GM10266 (cell line): ENCODE data around the gene SCGB1C1.

Source experiments
- DNase-seq: peaks from one replicate; pipeline ENCODE4 v3.0.0; 2012; ENCODE audit errors: extremely low spot score
- TF ChIP-seq, protein P1 (sequence below): IDR thresholded peaks from 2 replicates; pipeline ENCODE4 v1.5.1; 2012; ENCODE audit warnings: mild to moderate bottlenecking, low read depth; ENCODE audit not compliant: control insufficient read depth, insufficient read depth; ENCODE audit errors: missing control alignments

The SCGB1C1 gene

DNA sequence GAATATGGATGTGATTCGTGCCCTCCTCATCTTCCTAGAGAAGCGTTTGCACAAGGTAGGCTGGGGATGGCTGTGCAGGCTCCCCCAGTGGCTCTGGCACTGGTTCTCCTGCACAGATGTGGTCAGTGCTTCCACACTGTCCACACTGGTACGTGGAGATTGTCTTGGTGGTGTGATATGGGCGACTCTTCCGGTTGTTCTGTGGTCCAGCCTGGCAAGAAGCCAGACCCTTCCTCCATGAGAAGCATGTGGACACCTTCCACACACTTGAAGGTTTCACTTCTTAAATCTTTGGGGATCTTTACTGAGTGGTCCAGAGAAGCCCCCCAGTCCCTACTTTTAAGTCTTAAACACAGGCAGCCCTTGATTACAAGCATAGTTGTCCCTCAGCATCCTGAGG, 18.4 kb downstream of the SCGB1C1 start:
- TF ChIP-seq, protein P1, sequence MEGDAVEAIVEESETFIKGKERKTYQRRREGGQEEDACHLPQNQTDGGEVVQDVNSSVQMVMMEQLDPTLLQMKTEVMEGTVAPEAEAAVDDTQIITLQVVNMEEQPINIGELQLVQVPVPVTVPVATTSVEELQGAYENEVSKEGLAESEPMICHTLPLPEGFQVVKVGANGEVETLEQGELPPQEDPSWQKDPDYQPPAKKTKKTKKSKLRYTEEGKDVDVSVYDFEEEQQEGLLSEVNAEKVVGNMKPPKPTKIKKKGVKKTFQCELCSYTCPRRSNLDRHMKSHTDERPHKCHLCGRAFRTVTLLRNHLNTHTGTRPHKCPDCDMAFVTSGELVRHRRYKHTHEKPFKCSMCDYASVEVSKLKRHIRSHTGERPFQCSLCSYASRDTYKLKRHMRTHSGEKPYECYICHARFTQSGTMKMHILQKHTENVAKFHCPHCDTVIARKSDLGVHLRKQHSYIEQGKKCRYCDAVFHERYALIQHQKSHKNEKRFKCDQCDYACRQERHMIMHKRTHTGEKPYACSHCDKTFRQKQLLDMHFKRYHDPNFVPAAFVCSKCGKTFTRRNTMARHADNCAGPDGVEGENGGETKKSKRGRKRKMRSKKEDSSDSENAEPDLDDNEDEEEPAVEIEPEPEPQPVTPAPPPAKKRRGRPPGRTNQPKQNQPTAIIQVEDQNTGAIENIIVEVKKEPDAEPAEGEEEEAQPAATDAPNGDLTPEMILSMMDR = no peak
- DNase-seq = no peak

DNA sequence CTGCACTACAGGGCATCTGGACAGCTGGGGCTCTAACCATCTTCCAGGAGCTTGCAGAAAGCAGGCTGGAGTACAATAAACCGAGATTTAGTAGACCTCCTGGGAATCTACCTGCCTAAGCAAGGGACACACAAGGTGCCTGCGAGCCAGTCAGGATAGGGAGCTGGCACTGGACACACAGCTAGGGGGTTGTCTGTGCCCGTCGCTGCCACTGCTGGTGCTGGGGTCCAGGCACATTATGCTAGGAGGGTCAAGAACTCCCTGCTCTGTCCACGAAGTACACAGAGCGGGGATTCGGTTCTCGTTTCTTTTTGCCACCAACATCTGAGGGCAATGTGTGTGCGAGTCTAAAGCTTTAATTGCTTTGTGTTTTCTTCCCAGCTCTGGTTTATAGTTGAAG, 18.9 kb downstream of the SCGB1C1 start:
- no peak for DNase-seq
- TF ChIP-seq, protein P1 = no peak

DNA sequence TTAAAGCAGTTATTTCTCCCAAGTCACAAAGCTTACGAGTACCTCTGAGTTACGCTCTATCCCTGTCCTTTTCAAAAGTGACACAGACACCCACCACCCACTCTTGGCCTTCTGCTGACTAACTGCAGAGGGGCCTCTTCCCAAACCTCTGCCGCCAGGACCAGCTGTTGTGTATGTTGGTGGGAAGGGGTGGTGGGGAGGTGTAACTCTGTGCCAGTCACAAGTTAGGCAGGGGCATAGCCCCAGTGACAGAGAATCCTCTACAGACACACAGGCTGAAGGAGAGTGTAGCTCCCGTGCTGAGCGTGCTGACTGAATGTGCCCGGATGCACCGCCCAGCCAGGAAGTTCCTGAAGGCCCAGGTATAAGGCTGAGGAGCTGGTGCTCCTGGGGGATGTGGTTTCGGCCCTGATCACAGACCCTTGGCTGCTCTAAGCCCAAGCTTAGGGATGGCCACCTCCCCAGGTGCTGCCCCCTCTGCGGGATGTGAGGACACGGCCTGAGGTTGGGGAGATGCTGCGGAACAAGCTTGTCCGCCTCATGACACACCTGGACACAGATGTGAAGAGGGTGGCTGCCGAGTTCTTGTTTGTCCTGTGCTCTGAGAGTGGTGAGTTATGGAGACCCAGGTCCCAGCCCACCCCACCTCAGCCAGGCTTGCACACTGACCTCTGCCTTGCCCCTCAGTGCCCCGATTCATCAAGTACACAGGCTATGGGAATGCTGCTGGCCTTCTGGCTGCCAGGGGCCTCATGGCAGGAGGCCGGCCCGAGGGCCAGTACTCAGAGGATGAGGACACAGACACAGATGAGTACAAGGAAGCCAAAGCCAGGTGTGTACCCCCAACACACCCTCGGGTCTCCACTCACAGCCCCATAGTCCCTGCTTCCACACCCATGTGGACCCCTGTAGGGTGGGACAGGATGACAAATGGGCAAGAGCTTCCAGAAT, 19.5 kb downstream of the SCGB1C1 start:
- TF ChIP-seq, protein P1 = no peak
- no peak for DNase-seq

DNA sequence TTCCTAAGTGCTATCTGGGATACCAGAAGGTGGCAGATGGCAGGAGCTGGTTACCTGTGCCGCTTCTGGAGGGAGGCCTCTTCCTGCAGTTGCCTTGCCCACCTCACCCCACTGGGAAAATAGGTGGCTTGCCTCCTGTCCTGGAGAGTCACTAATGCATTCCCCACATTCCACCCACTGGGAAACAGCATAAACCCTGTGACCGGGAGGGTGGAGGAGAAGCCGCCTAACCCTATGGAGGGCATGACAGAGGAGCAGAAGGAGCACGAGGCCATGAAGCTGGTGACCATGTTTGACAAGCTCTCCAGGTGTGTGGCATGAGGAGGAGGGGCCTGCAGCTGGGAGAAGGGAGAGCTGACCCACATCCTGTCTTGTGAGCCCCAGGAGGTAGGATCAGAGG, 20.2 kb downstream of the SCGB1C1 start:
- TF ChIP-seq, protein P1 = no peak
- DNase-seq = no peak

DNA sequence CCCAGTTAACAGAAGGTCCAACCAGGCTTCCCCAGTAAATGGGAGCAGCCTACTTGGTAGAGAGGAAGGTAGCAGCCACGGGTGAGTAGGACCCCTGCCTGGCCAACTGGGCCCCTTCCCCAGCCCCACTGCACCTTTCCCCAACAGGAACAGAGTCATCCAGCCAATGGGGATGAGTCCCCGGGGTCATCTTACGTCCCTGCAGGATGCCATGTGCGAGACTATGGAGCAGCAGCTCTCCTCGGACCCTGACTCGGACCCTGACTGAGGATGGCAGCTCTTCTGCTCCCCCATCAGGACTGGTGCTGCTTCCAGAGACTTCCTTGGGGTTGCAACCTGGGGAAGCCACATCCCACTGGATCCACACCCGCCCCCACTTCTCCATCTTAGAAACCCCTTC, 21.2 kb downstream of the SCGB1C1 start:
- no peak for DNase-seq
- TF ChIP-seq, protein P1 = no peak

DNA sequence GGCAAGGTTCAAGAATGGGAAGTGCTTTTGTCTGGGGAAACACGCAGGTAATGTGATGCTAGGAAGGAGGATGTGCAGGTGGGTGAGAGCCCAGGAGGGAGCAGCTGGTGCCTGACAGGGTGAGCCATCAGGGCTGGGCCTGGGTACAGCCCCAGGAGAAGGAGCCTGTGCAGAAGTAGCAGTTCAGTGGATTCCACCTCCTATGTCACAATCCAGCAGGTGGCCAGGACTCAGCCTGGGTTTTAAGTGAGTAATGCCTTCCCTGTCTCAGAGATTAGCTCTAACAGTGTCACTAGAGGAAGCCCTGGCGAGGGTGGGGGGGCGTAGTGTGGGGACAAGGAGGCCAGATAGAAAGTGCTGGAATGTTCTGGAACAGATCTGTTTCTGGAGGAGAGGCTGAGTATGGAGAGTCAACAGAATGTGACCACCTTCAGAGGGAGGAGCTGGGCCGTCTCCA, 22.7 kb downstream of the SCGB1C1 start:
- no peak for DNase-seq
- TF ChIP-seq, protein P1 = no peak
